ENCODE data around the gene ATP2C2.

GRCh38 chr16:84341528-84342295, 26.6 kb upstream of the ATP2C2 start:
- TF ChIP-seq ZNF274 (IDR thresholded peaks at IDR 0.05; ENCODE audit: low read depth, low read length) (no peak), YY1 (IDR thresholded peaks at IDR 0.05; ENCODE audit: insufficient read depth, insufficient read length) (no peak), SUZ12 (IDR thresholded peaks at IDR 0.05; ENCODE audit: extremely low read depth, insufficient read depth, insufficient read length) (no peak)
